Measurements from ENCODE around the gene CELF1.

DNA sequence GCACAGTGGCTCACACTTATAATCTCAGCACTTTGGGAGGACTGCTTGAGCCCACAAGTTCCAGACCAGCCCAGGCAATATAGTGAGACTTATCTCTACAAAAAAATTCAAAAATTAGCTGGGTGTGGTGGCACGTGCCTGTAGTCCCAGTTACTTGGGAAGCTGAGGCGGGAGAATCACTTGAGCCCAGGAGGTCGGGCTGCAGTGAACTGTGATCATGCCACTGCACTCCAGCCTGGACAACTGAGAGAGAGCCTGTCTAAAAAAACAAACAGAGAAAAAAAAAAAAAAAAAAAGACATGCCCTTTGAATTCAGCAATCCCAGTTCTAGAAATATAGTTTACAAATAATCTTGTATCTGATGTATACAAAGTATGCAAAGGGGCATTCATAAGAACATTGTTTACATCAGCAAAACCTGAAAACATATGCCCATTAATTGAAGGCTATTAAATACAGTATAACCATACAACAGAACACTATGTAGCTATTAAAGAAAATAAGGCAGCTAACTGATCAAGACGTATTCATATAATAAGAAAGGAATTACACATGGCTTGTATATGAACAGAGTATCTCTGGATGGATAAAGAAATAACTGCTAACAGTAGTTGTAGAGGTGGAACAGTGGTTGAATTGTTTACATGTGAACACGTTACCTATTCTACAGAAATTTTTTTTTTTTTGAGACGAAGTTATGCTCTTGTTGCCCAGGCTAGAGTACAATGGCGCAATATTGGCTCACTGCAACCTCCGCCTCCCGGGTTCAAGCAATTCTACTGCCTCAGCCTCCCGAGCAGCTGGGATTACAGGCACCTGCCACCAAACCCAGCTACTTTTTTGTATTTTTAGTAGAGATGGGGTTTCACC is 35.7 kb downstream of the CELF1 start:
- no peak for TF ChIP-seq EZH2 (IDR thresholded peaks at IDR 0.05; ENCODE audit: low read length)
- TF ChIP-seq, protein P1, sequence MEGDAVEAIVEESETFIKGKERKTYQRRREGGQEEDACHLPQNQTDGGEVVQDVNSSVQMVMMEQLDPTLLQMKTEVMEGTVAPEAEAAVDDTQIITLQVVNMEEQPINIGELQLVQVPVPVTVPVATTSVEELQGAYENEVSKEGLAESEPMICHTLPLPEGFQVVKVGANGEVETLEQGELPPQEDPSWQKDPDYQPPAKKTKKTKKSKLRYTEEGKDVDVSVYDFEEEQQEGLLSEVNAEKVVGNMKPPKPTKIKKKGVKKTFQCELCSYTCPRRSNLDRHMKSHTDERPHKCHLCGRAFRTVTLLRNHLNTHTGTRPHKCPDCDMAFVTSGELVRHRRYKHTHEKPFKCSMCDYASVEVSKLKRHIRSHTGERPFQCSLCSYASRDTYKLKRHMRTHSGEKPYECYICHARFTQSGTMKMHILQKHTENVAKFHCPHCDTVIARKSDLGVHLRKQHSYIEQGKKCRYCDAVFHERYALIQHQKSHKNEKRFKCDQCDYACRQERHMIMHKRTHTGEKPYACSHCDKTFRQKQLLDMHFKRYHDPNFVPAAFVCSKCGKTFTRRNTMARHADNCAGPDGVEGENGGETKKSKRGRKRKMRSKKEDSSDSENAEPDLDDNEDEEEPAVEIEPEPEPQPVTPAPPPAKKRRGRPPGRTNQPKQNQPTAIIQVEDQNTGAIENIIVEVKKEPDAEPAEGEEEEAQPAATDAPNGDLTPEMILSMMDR (optimal IDR thresholded peaks at IDR 0.05 in 1 of 3, IDR thresholded peaks at IDR 0.05 in 1 of 3, conservative IDR thresholded peaks at IDR 0.05 in 1 of 3; ENCODE audit: extremely low read depth in 1 of 3, insufficient read depth in 2 of 3, low read length in 3 of 3): no peak

All from keratinocyte (primary cell).